ENCODE results near the gene PPRC1.

Gene PPRC1

DNA sequence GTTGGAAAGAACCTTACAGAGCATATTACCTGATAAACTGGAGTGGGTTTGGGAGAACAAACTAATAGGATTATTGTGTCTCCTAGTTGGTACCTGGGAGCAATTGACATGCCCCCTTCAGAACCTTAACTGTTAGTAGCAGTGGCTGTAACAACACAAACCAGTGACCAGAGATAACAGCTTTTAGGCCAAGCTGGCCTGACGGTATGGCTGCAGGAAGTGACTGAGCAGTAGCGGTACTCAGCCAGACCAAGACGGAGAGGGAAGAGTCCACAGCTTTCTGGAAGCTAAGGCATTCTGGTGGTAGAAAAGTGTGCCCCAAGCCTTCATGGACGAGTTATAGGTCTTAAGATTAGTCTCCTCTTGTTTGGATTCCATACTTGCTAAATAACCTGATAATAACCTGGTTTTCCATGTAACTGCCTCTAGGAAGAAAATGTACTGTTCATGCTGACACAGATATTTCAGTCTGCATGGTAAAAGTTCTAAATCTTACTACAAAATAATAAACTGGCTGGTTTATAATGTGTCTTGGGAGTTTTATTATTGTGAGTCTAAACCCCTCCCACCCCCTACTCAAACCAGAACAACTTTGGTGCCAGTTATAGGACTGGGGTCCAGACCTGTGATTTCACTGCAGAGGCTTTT is 30.6 kb downstream of the PPRC1 start:
- no peak for DNase-seq (ENCODE audit: low spot score)
- TF ChIP-seq, protein P1, sequence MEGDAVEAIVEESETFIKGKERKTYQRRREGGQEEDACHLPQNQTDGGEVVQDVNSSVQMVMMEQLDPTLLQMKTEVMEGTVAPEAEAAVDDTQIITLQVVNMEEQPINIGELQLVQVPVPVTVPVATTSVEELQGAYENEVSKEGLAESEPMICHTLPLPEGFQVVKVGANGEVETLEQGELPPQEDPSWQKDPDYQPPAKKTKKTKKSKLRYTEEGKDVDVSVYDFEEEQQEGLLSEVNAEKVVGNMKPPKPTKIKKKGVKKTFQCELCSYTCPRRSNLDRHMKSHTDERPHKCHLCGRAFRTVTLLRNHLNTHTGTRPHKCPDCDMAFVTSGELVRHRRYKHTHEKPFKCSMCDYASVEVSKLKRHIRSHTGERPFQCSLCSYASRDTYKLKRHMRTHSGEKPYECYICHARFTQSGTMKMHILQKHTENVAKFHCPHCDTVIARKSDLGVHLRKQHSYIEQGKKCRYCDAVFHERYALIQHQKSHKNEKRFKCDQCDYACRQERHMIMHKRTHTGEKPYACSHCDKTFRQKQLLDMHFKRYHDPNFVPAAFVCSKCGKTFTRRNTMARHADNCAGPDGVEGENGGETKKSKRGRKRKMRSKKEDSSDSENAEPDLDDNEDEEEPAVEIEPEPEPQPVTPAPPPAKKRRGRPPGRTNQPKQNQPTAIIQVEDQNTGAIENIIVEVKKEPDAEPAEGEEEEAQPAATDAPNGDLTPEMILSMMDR (IDR thresholded peaks at IDR 0.05; ENCODE audit: extremely low read depth, missing control alignments) = no peak

DNA sequence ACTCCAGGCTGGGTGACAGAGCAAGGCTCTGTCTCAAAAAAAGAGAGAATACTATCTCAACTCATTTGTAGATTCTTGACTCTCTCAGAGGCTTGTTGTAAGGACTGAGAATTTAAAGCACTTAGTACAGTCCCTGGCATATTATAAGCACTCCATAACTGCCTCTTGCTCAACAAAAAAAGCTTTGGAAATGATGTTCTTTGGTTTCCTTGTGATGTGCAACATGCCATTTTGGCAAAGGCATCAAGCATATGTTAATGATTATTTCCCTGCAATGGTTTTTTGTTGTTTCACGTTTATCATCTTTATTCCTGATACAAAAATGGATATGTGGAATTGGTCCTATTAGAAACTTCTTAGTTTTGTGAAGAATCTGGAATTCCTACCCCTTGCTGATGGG is 35.0 kb downstream of the PPRC1 start:
- no peak for DNase-seq (ENCODE audit: low spot score)

DNA sequence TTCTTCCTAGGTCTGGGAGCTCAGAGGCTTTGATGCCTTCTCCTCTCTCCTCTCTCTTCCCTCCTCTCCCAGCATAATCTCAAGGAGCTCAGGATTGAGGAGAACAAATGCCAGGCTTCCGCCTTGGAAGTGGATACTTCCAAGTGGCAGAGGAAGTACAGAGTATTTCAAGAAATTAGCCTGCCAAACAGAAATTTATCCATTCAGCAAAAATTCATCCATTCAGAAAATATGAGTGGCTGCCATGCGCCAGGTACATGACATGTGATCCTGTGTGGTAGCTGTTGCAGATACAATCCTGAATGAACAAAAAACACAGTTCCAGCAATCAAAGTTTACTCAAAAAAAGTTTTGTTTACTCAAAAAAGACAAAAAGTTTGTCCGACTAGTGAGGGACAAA is 37.8 kb downstream of the PPRC1 start:
- TF ChIP-seq, protein P1 (IDR thresholded peaks at IDR 0.05; ENCODE audit: extremely low read depth, missing control alignments) = no peak
- no peak for DNase-seq (ENCODE audit: low spot score)

More for the DNA sequence above, 35.0 kb downstream of the PPRC1 start:
- TF ChIP-seq, protein P1 (IDR thresholded peaks at IDR 0.05; ENCODE audit: extremely low read depth, missing control alignments) = no peak

DNA sequence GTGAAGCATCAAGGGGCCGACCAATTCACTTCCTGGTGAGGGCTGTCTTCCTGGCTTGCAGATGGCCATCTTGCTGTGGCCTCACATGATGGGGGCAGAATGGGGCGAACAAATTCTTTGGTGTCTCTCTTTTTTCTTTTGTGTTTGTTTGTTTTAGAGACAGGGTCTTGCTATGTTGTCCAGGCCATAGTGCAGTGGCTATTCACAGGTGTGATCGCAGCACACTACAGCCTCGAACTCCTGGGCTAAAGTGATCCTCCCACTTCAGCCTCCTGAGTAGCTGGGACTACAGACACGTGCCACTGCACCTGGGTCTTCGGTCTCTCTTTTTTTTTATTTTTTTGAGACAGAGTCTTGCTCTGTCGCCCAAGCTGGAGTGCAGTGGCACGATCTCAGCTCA is 39.4 kb downstream of the PPRC1 start:
- no peak for DNase-seq (ENCODE audit: low spot score)
- TF ChIP-seq, protein P1 (IDR thresholded peaks at IDR 0.05; ENCODE audit: extremely low read depth, missing control alignments) = no peak

DNA sequence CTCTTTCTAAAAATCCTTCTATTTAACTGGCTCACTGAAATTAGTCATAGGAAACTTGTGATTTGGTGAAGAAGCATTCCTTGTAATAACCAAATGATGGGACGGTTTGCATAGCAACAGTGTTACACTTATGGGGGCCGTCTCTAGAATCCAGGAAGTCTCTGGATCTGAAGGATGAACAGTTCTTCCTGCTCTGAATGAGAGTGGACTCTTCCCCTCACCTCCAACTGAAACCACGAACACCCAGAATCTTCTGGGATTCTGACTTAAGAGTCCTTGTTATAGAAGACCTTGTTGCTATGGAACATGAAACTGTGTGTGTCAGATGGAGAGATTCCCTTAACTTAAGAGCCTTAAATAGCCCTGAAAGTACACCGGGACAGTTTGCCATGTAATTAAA is 42.6 kb downstream of the PPRC1 start:
- DNase-seq (ENCODE audit: low spot score) = no peak

DNA sequence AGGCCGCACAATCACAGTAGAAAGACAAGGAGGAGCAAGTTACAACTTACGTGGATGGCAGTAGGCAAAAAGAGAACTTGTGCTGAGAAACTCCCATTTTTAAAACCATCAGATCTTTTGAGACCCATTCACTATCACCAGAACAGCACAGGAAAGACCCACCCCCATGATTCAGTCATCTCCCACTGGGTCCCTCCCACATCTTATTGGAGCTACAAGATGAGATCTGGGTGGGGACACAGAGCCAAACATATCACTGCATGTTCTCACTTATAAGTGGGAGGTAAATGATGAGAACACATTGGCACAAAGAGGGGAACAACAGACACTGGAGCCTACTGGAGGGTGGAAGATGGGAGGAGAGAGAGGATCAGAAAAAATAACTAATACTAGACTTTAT is 51.8 kb downstream of the PPRC1 start:
- TF ChIP-seq, protein P1 (IDR thresholded peaks at IDR 0.05; ENCODE audit: extremely low read depth, missing control alignments) = no peak

More for the DNA sequence above, 42.6 kb downstream of the PPRC1 start:
- TF ChIP-seq, protein P1 (IDR thresholded peaks at IDR 0.05; ENCODE audit: extremely low read depth, missing control alignments) = no peak

DNA sequence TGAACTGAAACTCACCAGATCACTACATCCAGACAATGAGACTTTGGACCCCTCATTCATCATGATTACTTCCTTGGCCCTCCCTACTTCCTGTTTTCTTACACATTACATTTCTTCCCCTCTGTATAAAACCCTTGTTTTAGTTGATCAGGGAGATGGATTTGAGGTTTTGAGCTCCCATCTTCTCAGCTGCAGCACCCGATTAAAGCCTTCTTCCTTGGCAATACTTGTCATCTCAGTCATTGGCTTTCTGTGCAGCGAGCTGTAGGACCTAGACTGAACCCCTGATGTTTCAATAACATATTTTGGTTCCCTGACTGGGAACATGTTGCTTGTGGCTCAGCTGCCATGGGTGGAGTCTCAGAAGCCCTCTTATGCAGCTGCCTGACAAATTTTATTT is 52.4 kb downstream of the PPRC1 start:
- DNase-seq (ENCODE audit: low spot score) = no peak
- TF ChIP-seq, protein P1 (IDR thresholded peaks at IDR 0.05; ENCODE audit: extremely low read depth, missing control alignments) = no peak

More for the DNA sequence above, 51.8 kb downstream of the PPRC1 start:
- DNase-seq (ENCODE audit: low spot score) = no peak
